GM18526 (cell line): ENCODE data around the gene HSD11B2.

Source experiments
- POLR2A ChIP-seq: IDR thresholded peaks from 3 replicates; pipeline ENCODE4 v1.6.1; 2011; ENCODE audit not compliant: insufficient read length; ENCODE audit errors: extremely low read depth

The HSD11B2 gene

GRCh38 chr16:67421030-67421429 is 9.9 kb upstream of the HSD11B2 start:
- TF ChIP-seq POLR2A, result no peak

GRCh38 chr16:67423015-67423414 is 7.9 kb upstream of the HSD11B2 start:
- no peak for TF ChIP-seq POLR2A

GRCh38 chr16:67423611-67424260 is 7.2 kb upstream of the HSD11B2 start:
- no peak for TF ChIP-seq POLR2A

GRCh38 chr16:67424261-67424615 is 6.7 kb upstream of the HSD11B2 start:
- TF ChIP-seq POLR2A, result no peak

- no peak for TF ChIP-seq POLR2A
These were observed 5.9 kb upstream of the HSD11B2 start for GRCh38 chr16:67425061-67425460.

GRCh38 chr16:67425580-67425979 is 5.3 kb upstream of the HSD11B2 start:
- no peak for TF ChIP-seq POLR2A

- no peak for TF ChIP-seq POLR2A
These were observed 4.9 kb upstream of the HSD11B2 start for GRCh38 chr16:67426022-67426421.

GRCh38 chr16:67426950-67427349 is 4.0 kb upstream of the HSD11B2 start:
- no peak for TF ChIP-seq POLR2A

- no peak for TF ChIP-seq POLR2A
These were observed 2.7 kb upstream of the HSD11B2 start for GRCh38 chr16:67428146-67428731.

- TF ChIP-seq POLR2A, result no peak
These were observed 1.7 kb upstream of the HSD11B2 start for GRCh38 chr16:67429053-67429798.

GRCh38 chr16:67429799-67430503 is 970 bp upstream of the HSD11B2 start:
- TF ChIP-seq POLR2A, result no peak

- no peak for TF ChIP-seq POLR2A
These were observed 381 bp upstream of the HSD11B2 start for GRCh38 chr16:67430504-67430976.

GRCh38 chr16:67431775-67432505 is 1.0 kb downstream of the HSD11B2 start:
- no peak for TF ChIP-seq POLR2A

- TF ChIP-seq POLR2A, result no peak
These were observed 1.6 kb downstream of the HSD11B2 start for GRCh38 chr16:67432506-67432890.

GRCh38 chr16:67433131-67433719 is 2.3 kb downstream of the HSD11B2 start:
- no peak for TF ChIP-seq POLR2A
